ENCODE results near the gene CREB3L4.

Gene CREB3L4

DNA sequence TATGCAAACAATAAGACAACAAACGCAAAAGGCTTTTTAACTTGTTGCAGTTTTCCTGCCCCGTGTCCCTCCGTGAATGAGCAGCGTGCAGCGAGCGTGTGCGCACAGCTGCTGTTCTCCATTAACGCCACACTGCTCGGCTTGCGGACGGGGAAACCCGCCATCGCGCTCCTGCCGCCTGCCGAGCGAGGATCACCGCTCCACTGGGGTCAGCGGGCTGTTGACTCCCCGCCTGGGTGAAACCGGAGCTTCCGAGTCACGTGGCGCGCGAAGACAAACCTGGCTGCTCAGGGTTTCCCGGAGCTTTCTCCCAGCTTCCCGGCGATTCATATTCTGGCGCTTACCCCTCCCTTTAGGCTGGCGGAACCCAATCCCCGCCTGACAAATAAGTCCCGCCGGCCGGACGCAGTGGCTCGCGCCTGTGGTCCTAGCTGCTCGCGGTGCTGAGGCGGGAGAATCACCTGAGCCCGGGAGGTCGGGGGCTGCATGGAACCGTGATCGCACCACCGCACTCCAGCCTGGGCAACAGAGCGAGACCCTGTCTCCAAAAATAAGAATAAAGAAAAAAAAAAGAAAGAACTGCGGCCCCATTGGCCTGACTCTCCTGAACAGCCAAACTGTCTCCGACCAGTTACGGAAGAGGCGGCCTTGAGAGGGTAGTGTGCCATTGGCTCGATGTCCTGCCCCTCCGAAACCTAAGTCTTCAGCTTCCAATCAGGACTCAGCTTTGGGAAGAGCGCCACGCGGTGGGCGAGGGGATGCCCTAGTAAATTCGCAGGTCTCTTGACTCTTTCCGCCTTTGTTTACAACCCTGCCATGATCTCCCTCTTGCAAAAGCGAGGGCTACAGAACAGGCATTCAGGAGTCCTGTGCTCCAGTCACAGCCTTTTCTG is at the start of gene CREB3L4:
CREB3L4 (plus strand) TSS at position 796 of the 893 bp plus-strand sequence. CDS start 624 bp downstream, outside the sequence.
- peak; percentile 98 for DNase-seq

- no peak for DNase-seq
Observed at GRCh38 chr1:153919876-153920852, 47.5 kb upstream of the CREB3L4 start.

- DNase-seq: no peak
Observed at GRCh38 chr1:153921080-153921802, 46.5 kb upstream of the CREB3L4 start.

DNA sequence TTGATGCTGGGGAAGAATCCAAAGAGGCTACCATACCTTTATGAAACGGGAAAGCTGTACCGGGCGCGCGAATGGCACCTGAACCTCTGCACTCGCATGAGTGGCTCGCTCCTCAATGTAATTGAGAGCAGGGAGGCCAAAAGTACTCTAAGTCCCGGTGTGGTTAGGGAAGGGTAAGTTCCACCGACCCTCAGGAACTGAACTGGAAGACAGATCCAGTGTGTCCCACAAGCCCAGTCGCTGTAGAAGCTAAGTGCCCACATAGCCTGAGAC is 46.0 kb upstream of the CREB3L4 start:
- no peak for DNase-seq

DNA sequence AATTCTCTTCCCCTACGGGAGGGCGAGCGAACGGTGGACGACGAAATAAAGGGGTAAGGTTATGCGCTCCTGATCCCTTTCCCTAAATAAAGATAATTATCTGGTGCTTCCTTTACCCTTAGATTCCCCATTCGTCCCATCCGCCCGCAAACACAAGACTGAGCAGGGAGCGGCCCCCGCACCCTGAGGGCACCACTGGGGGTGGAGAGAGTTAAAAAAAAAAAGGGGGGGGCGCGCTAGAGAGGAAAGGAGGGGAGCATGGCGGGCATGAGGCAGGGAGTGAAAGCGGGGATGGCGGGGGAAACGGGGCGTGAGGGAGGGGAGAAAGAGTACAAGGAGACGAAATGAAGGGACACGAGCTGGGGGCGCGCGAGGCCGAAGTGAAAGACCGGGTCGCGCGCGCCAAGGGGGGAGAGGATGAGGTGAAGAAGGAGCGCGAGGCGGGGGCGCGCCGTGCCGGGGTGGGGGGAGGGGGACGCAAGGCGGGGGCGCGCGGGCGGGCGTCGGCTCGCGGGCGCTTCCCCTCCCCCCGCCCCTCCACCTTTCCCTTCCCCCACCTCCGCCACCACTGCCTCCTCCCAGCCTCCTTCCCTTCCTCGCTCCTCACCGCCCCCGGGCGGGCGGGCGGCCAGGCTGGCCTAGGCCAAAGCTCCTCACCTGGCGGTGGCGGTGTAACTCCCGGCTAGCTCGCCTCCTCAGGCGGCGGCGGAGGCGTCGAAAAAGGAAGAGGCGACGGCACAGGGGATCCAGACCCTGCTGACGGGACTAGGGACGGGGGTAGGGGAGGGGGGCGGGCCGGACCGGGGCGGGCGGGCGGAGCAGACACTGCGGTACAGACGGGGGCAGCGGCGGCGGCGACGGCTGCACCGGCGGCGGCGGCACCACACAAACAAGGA is 45.4 kb upstream of the CREB3L4 start:
- DNase-seq: no peak

DNA sequence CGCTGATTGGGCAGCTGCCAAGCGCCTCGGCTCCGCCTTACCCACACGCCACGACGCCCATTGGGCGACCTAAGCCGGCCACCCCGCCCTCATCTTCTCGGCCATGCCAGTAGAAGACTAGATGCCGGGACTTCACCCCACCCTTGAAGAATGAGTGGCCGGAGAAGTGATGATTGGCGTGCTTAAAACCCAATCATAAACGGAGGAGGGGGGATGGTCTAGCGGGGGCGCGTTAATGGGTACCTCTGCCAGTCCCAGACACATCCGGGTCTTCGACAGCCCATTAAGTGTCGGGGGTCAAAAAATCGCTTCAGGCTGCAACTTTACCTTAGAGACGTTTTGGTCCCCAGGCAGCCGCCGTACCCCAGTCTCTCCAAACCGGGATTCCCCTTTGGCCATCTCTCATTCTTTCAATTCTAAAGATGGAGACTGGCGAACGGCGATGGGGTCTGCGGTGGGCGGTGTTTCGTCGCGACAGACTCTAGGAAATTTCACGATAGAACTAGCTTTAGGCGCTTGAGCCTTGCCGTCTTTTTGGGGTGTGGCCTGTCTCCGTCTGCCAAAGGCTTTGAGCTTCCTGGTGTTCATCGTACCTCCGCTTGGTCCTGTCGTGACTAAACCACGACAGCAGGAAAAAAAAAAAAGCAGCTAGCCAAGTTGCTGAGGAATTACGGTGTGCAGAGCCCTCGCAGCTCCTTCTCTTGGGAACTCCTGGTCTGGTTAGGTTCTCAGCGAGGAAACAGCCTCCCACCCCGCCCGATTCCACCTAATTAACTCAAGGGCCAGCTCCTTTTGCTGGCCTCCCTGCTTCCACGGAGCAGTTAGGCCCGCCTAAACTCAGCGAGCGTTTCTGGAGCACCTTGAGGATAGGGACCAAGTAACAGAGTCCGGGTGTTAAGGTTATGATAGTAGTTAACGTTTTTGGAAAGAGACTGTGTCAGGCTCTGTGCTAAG is 44.5 kb upstream of the CREB3L4 start, which contains the start of gene GATAD2B:
GATAD2B (minus strand) TSS at position 1 of the 954 bp plus-strand sequence. CDS start 94,625 bp downstream, outside the sequence.
- peak; percentile 97 for DNase-seq

DNA sequence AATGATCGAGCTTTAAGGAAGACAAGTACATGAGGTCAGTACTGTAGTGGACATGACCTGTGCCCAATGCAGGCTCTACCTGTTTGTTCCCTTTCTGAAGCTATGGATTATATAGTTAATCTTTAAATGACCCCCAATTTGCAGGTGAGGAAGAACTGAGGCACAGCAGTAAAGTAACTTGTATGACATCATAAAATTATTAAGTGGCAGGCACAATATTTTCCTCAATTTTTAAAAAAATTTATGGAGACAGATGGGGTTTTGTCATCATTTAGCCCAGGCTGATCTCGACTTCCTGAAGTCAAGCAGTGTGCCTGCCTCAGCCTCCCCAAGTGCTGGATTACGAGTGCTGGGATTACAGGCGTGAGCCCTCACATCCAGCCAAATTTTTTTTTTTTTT is 41.3 kb upstream of the CREB3L4 start:
- DNase-seq: no peak

DNA sequence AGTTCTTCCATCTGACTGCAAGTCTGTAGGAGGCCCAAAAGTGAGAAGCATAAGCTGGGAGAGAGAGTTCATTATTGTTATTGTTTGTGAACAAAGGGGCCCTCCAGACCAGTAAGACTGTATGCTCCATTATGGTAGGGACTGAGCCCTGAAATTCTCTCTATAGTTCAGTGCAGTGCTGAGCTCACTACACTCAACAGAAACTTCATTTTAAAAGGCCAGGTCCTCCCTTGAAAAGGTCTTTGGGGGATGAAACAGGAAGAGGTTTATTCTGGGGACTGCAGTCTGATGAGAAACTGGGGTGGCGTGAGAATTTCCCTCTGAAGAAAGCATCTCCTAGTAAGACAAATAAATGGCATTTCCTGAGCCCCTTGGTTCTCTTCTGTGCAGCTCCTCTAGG is 39.5 kb upstream of the CREB3L4 start:
- DNase-seq: no peak

GRCh38 chr1:153928791-153929341 is 38.8 kb upstream of the CREB3L4 start:
- DNase-seq: no peak

DNA sequence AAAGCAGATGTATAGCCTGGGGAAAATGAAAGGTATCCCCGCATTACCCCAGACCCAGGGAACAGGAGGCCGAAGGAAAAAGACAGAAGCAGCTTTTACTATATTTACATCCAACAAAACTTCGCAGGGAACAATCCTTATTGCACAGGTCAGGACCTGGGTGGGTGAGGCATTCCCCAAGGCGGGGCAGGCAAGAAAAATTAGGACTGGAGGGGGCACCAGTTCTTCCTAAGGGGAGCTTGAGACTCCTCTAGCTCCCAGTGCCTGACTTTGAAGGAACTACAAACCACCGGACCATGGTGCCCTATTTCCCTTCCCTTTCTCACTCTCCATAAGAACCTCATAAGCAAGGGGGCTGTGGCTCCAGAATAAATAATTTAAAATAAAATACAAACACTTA is 38.3 kb upstream of the CREB3L4 start:
- DNase-seq: no peak

GRCh38 chr1:153929981-153930948 is 37.4 kb upstream of the CREB3L4 start:
- no peak for DNase-seq

DNA sequence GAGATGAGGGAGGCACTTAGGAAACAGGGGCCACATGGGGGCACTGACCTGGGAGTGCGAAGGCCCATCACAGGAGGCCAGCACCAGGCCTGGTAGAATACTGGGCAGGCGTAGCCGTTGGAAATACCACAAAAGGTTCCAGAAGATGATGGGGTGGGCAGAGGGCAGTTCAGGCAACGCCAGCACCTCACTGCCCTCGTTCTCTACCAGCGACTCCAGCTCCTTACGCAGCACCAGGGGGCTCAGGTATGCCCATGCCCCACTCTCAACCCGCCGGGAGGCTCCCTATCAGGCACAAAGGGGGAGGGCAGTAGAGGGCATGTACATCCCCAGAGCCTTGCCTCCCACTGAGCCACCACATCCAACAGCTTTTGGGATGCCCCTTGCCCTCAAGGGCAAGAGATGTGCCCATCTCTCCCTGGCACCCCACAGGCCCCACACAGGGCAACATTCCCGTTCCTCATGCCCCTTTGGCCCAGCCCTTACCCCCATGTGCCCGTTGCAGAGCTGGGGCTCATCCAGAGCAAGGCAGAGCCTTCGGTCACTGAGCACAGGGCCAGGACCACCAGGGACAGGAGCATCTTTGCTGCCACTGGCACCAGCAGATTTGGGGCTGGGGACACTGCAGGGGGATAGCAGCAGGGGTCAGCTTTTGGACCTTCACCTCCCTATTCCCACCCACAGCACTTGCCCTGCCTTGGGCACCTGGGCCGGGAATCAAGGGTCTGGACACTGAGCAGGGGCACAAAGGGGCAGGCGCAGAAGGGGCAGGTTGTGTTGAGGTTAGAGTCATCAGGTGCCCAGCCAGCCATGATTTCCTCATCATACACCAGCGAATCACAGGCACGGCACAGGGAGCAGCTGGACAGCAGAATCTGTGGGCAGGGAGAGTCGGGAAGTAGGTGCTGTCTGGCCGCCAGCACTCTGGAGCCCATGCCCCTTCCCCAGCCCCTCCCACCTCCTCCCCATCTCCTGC is 35.3 kb upstream of the CREB3L4 start:
- no peak for DNase-seq

- DNase-seq: no peak
Observed at GRCh38 chr1:153933430-153933829, 34.3 kb upstream of the CREB3L4 start.

DNA sequence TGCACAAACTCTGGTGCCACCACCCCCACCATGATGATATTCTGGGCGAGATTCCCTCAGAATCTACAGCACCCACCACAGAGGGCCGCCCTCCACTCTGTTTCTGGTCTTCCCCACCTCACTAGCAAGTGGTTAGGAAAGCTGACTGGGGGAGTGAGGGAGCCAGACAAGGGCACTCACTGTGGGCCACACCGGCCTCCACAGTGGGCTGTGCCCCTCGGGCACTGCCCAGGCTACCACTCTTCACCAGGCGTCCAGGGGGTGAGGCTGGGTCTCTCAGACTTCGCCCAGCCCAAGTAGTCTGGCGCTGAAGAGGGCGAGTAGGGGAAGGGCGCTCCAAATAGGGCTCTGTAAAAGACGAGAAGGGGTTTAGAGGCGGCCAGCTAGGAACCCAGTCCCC is 33.7 kb upstream of the CREB3L4 start:
- no peak for DNase-seq

DNA sequence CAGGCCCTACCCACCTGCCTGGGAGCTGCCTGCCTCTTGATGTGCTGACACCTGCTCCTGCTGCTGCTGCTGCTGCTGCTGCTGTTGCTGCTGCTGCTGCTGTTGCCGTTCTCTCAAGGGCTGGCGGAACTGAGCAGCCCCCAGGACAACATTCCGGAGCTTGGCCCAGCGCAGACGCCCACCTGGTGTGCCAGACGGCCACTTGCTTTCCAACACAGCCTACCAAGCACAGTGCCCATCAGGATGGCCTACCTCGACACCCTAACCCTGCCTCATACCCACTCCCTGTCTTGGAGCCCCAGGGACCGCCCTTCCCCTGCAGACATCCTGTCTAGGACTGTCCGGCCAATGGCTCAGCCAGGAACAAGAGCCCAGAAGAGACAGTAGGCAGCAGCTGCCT is 33.0 kb upstream of the CREB3L4 start:
- DNase-seq: no peak

DNA sequence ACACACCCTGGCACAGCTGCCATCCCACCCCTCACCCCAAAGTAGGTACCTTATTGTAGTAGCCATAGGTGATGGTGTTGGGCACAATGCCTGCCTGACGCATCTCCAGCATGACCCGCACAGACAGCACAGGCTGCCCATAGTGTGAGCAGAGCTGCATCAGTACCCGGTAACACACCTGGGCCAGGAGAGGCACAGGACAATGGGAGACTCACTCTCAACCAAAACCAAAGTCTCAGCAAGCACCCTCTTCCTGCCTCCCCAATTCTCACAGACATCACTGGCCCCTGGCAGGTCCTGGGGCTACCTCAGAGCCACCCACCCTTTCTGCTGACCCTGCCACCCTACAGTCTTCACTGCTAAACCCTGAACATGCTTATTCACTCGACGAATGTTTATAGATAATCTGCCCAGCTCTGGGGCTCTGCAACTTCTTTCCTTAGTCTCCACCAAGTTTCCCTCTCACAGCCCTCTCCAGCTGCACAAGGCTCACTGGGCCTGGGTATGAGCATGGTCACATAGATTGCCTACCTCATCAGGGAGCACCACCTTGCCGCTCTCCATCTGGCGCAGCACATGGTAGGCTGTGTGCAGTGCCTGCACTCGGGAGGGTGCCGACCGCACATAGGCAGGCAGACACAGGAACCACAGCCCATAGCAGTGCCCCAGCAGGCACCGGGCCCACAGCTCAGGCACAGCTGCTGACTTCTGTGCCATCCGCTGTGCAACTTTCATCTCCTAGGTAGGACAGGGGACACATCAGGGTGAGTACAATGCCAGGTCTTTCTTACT is 31.5 kb upstream of the CREB3L4 start:
- DNase-seq: no peak

DNA sequence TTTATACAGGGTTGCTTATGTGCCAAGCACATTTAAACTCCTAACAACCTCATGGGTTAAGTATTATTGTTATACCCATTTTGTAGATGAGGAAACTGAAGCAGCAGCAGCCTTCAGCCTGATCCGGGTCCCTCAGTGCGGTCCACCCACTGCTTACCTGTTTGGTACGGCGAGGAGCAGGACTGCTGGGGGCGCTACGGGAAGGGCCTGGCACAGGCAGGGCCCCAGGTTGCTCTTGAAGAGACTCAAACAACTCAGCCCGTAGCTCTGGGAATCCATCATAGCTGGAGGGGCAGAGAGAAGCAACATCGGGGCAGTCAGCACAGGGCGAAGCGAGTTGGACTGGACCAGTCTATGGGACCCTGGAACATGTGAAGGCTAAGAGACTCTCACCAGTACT is 30.4 kb upstream of the CREB3L4 start:
- no peak for DNase-seq

Data from kidney glomerular epithelial cell (primary cell).